OCI-LY7 (cell line): ENCODE results near the gene TM9SF3.

Experiments
- CTCF ChIP-seq: fragments of 200-600 bp; sonication (generic); conservative IDR thresholded peaks from 2 replicates; pipeline ENCODE4 v1.5.1; 2014; ENCODE audit warnings: mild to moderate bottlenecking, antibody characterized with exemption, low read length, moderate library complexity, mixed read lengths
- EZH2phosphoT487 ChIP-seq: fragments of 200-600 bp; sonication (generic); IDR thresholded peaks from 2 replicates; pipeline ENCODE4 v1.6.1; 2018; ENCODE audit warnings: low read depth, borderline replicate concordance, mild to moderate bottlenecking, mixed run types, antibody characterized with exemption, low read length, moderate library complexity, mixed read lengths

- TF ChIP-seq CTCF (no peak), EZH2phosphoT487 (no peak)
These were observed 9.9 kb upstream of the TM9SF3 start for GRCh38 chr10:96596422-96597407.
